ENCODE measurements around the gene COPB2. TPM values are rescaled to one million over a fixed set of nuclear protein-coding genes. Genes with fewer than 3 reads are reported as not detected.

COPB2 gene
- total and polyA plus RNA-seq, 2 of the 8 experiments (the other 6 are each of a cell fraction or from before 2014, with no cell fraction given) = 40.3 to 119 TPM

- no peak for TF ChIP-seq RNF2 (IDR thresholded peaks at IDR 0.05; ENCODE audit: borderline replicate concordance, low read depth, low read length, missing control alignments, poor library complexity, severe bottlenecking)
Observed at GRCh38 chr3:139339219-139339906, 50.1 kb downstream of the COPB2 start (continued).

Measured in H1 (cell line).